Vein endothelial cell (primary cell): ENCODE results near the gene SLC52A3. TPM values are rescaled to one million over a fixed set of nuclear protein-coding genes. Genes with fewer than 3 reads are reported as not detected.

ENCODE experiments used
- total RNA-seq: library from RNA; depleted of rRNA; stranded (reverse); fragments of >200 nt; gene quantifications from 2 replicates; pipeline ENCODE4 v1.2.3, GENCODE V29; 2012

The SLC52A3 gene
- under 0.01 and 0.10 TPM in 2 replicates for total RNA-seq

DNA sequence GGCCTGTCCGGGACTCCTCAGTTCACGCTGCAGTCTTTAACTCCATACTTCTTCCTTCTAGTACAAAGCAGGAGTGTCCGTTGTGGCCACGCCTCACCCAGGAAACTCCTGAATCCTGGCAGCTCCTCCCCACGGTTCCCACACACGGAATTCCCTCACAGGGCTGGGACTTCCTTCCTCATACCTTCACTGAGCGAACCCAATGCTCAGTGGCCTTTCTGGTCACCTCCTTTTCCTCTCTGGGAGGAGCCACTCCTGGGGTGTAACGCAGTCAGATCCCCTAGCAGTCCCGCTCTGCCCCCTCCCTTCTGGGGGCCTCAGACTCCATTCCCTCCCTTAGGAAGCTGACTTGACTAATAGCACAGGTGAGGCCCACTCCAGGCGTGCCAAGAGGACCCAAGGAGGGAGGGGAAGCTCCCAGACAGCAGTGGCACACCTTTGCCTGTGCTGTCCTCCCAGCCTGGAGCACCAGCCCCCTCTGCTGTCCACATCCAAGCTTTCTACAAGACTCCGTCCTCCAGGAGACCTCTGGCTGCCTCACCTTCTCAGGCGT is at the start of gene SLC52A3:
TSS of gene SLC52A3 (minus strand) at position 75 of the 553 bp plus-strand sequence. CDS start 2,726 bp downstream, outside the sequence.

Other genes starting within 250 kb of the SLC52A3 start
- gene CSNK2A1, start 224.7 kb downstream of the SLC52A3 start, total RNA-seq: 118 and 171 TPM in 2 replicates
- gene TCF15, start 158.2 kb downstream of the SLC52A3 start, total RNA-seq: 0.57 and 0.65 TPM in 2 replicates
- gene SRXN1, start 115.3 kb downstream of the SLC52A3 start, total RNA-seq: 43.9 and 52.3 TPM in 2 replicates
- not detected in 2 replicates for gene SCRT2, start 92.7 kb downstream of the SLC52A3 start, total RNA-seq
- gene FAM110A, start 65.2 kb upstream of the SLC52A3 start, total RNA-seq: 3.5 and 4.9 TPM in 2 replicates
- gene ANGPT4, start 147.8 kb upstream of the SLC52A3 start, total RNA-seq: not detected in 2 replicates
- not detected in 2 replicates for gene RSPO4, start 233.8 kb upstream of the SLC52A3 start, total RNA-seq